Transverse colon (tissue), 4 donors: ENCODE results near the gene B3GALT5.

ENCODE experiments used
- CTCF ChIP-seq, 5 experiments: fragments of 200-600 bp in 3 of 5; fragments of 450-650 bp in 2 of 5; sonication (generic) in 3 of 5; IDR thresholded peaks; 1 replicate in 2 of 5; 2 replicates in 3 of 5; pipeline ENCODE4 v1.5.1; 2016 to 2017; ENCODE audit warnings: antibody characterized with exemption in 5 of 5, inconsistent platforms in 3 of 5, mild to moderate bottlenecking in 2 of 5, moderate library complexity in 1 of 5
- EP300 ChIP-seq: sonication (generic); formaldehyde crosslinking; IDR thresholded peaks from one replicate; pipeline ENCODE4 v1.6.1; 2017; ENCODE audit warnings: antibody characterized with exemption, low read depth
- POLR2A ChIP-seq: fragments of 450-650 bp; IDR thresholded peaks from one replicate; pipeline ENCODE4 v1.6.1; 2016; ENCODE audit warnings: antibody characterized with exemption, mild to moderate bottlenecking, moderate library complexity
- POLR2AphosphoS5 ChIP-seq, 3 donors: sonication (generic); formaldehyde crosslinking; IDR thresholded peaks; one replicate each; pipeline ENCODE4 v1.6.1; 2016; ENCODE audit warnings: antibody characterized with exemption in 3 of 3

GRCh38 chr21:39613041-39613934 lies 548 bp downstream of the B3GALT5 start:
- no peak for TF ChIP-seq POLR2AphosphoS5 (IDR thresholded peaks at IDR 0.05)
- TF ChIP-seq CTCF (IDR thresholded peaks at IDR 0.05): no peak
- no peak for TF ChIP-seq POLR2A
- no peak for TF ChIP-seq EP300
